Lower lobe of right lung (tissue), 2 donors: ENCODE results near the gene PNRC1. TPM values are rescaled to one million over a fixed set of nuclear protein-coding genes. Genes with fewer than 3 reads are reported as not detected.

Experiments used
- ATAC-seq, 2 donors: fragments of 200-7000 bp; cut with Tn5 transposase; one replicate each; pipeline ENCODE4 v1.9.1; 2020 to 2022; ENCODE audit warnings: mild to moderate bottlenecking in 2 of 2, moderate library complexity in 2 of 2
- DNase-seq: peaks from one replicate; pipeline ENCODE4 v3.0.0-alpha.2; 2020
- H3K27ac ChIP-seq: fragments of 200-600 bp; one replicate; pipeline ENCODE4 v1.8.0; 2022
- H3K27me3 ChIP-seq: fragments of 200-600 bp; one replicate; pipeline ENCODE4 v1.8.0; 2022; ENCODE audit warnings: low read depth
- H3K36me3 ChIP-seq: fragments of 200-600 bp; one replicate; pipeline ENCODE4 v1.8.0; 2022; ENCODE audit warnings: mild to moderate bottlenecking
- H3K4me1 ChIP-seq: fragments of 200-600 bp; one replicate; pipeline ENCODE4 v1.8.0; 2022
- H3K4me3 ChIP-seq: fragments of 200-600 bp; one replicate; pipeline ENCODE4 v1.8.0; 2022; ENCODE audit warnings: mild to moderate bottlenecking
- H3K9me3 ChIP-seq: fragments of 200-600 bp; one replicate; pipeline ENCODE4 v1.8.0; 2022
- CTCF ChIP-seq: fragments of 200-600 bp; IDR thresholded peaks from one replicate; pipeline ENCODE4 v1.8.0; 2022; ENCODE audit warnings: antibody characterized with exemption, mild to moderate bottlenecking
- intact Hi-C: fragments of 100-400 bp; cut with DNase I; formaldehyde crosslinking; loops from one replicate; pipeline ENCODE4 v1.11.0; 2022
- total RNA-seq: library from RNA; stranded (reverse); fragmentation: NEBNext Ultra II Directional; extraction: Animal tissue kit (Norgen Biotek cat#: 25700); gene quantifications from one replicate; pipeline ENCODE4 v1.2.1, GENCODE V29; 2021
- donor health status: DM: no; HTN: yes; CAD: no; lungs with severe emphysema.

The PNRC1 gene
- total RNA-seq, 1 donor from 2014 or later, result 198 TPM

GRCh38 chr6:89068695-89069094 is 11.9 kb upstream of the PNRC1 start:
- TF ChIP-seq CTCF, result no peak
- no peak for ATAC-seq
- no peak for DNase-seq
- intact Hi-C loops, result no loop called here
- H3K27ac ChIP-seq, result no peak overlapping the region
- peaks cover 8% of the 10 kb centered on the region for H3K4me1 ChIP-seq
- H3K4me3 ChIP-seq, result no peak overlapping the region
- H3K9me3 ChIP-seq, result no peaks in the 10 kb centered on the region
- no peaks in the 10 kb centered on the region for H3K36me3 ChIP-seq
- H3K27me3 ChIP-seq, result no peaks in the 10 kb centered on the region

GRCh38 chr6:89069536-89070163 is 10.9 kb upstream of the PNRC1 start:
- peaks cover 8% of the 10 kb centered on the region for H3K4me1 ChIP-seq
- intact Hi-C loops, result no loop called here
- no peaks in the 10 kb centered on the region for H3K27me3 ChIP-seq
- no peaks in the 10 kb centered on the region for H3K9me3 ChIP-seq
- H3K4me3 ChIP-seq, result no peak overlapping the region
- no peaks in the 10 kb centered on the region for H3K36me3 ChIP-seq
- no peak overlapping the region for H3K27ac ChIP-seq
- DNase-seq (no peak), ATAC-seq (no peak)
- TF ChIP-seq CTCF, result no peak

- H3K4me1 ChIP-seq, result peaks cover 8% of the 10 kb centered on the region
- no peaks in the 10 kb centered on the region for H3K9me3 ChIP-seq
- H3K27ac ChIP-seq, result no peak overlapping the region
- no peaks in the 10 kb centered on the region for H3K36me3 ChIP-seq
- H3K4me3 ChIP-seq, result no peak overlapping the region
- intact Hi-C loops, result no loop called here
- DNase-seq (no peak), ATAC-seq (no peak)
- H3K27me3 ChIP-seq, result no peaks in the 10 kb centered on the region
- TF ChIP-seq CTCF, result no peak
Measured at GRCh38 chr6:89071036-89071435, 9.5 kb upstream of the PNRC1 start.

- H3K27ac ChIP-seq, result peak overlapping the region; percentile 49
- no peaks in the 10 kb centered on the region for H3K36me3 ChIP-seq
- H3K4me1 ChIP-seq, result peaks cover 8% of the 10 kb centered on the region
- TF ChIP-seq CTCF, result no peak
- no peak for DNase-seq
- H3K27me3 ChIP-seq, result no peaks in the 10 kb centered on the region
- intact Hi-C loops, result no loop called here
- no peak overlapping the region for H3K4me3 ChIP-seq
- ATAC-seq, result peak; percentile 64 to 82
- H3K9me3 ChIP-seq, result no peaks in the 10 kb centered on the region
Measured at GRCh38 chr6:89073014-89073620, 7.4 kb upstream of the PNRC1 start.

GRCh38 chr6:89073840-89074239 is 6.7 kb upstream of the PNRC1 start:
- H3K4me3 ChIP-seq, result no peak overlapping the region
- no peaks in the 10 kb centered on the region for H3K27me3 ChIP-seq
- no peaks in the 10 kb centered on the region for H3K9me3 ChIP-seq
- intact Hi-C loops, result no loop called here
- ATAC-seq (no peak), DNase-seq (no peak)
- TF ChIP-seq CTCF, result no peak
- H3K4me1 ChIP-seq, result peaks cover 13% of the 10 kb centered on the region
- no peak overlapping the region for H3K27ac ChIP-seq
- no peaks in the 10 kb centered on the region for H3K36me3 ChIP-seq
